Neural progenitor cell (in vitro differentiated cells): ENCODE measurements around the gene TEKT3. TPM values are rescaled to one million over a fixed set of nuclear protein-coding genes. Genes with fewer than 3 reads are reported as not detected.

Source experiments
- DNase-seq: peaks from one replicate; pipeline ENCODE4 v3.0.0-alpha.2; 2016; ENCODE audit warnings: low spot score
- H2AFZ ChIP-seq: fragments of 200-600 bp; sonication (generic); replicated peaks from 2 replicates; pipeline ENCODE4 v1.6.1; 2016; ENCODE audit warnings: antibody characterized with exemption
- H3F3A ChIP-seq: fragments of 200-600 bp; sonication (generic); 2 replicates; pipeline ENCODE4 v1.6.1; 2016; ENCODE audit warnings: antibody characterized with exemption, low read depth
- H3K27ac ChIP-seq: fragments of 200-600 bp; sonication (generic); 2 replicates; pipeline ENCODE4 v1.5.1; 2016; ENCODE audit warnings: mild to moderate bottlenecking
- H3K27me3 ChIP-seq: fragments of 200-600 bp; sonication (generic); 2 replicates; pipeline ENCODE4 v1.6.1; 2016; ENCODE audit warnings: mild to moderate bottlenecking, moderate library complexity
- H3K36me3 ChIP-seq: fragments of 200-600 bp; sonication (generic); 2 replicates; pipeline ENCODE4 v1.5.1; 2016
- H3K4me1 ChIP-seq: fragments of 200-600 bp; sonication (generic); 2 replicates; pipeline ENCODE4 v1.6.1; 2016; ENCODE audit warnings: mixed run types
- H3K4me2 ChIP-seq: fragments of 200-600 bp; sonication (generic); 2 replicates; pipeline ENCODE4 v1.6.1; 2016
- H3K4me3 ChIP-seq: fragments of 200-600 bp; sonication (generic); 2 replicates; pipeline ENCODE4 v1.5.1; 2016
- H3K79me2 ChIP-seq: fragments of 200-600 bp; sonication (generic); 2 replicates; pipeline ENCODE4 v1.6.1; 2016; ENCODE audit warnings: low read depth
- H3K9ac ChIP-seq: fragments of 200-600 bp; sonication (generic); 2 replicates; pipeline ENCODE4 v1.6.1; 2016
- H3K9me3 ChIP-seq: fragments of 200-600 bp; sonication (generic); 2 replicates; pipeline ENCODE4 v1.5.1; 2016; ENCODE audit warnings: low read depth
- H4K20me1 ChIP-seq: fragments of 200-600 bp; sonication (generic); 2 replicates; pipeline ENCODE4 v1.6.1; 2016; ENCODE audit warnings: low read depth
- H3K27ac Mint-ChIP-seq: 3 replicates; pipeline ENCODE4 v1.8.0; 2021; ENCODE audit warnings: mixed read lengths
- H3K27me3 Mint-ChIP-seq: 2 replicates; pipeline ENCODE4 v1.8.0; 2022; ENCODE audit warnings: low read depth, mild to moderate bottlenecking, inconsistent platforms, moderate library complexity, mixed read lengths; ENCODE audit not compliant: insufficient read depth
- H3K36me3 Mint-ChIP-seq: 3 replicates; pipeline ENCODE4 v1.8.0; 2021; ENCODE audit warnings: mixed read lengths
- H3K4me1 Mint-ChIP-seq: 3 replicates; pipeline ENCODE4 v1.8.0; 2021; ENCODE audit warnings: mixed read lengths
- H3K4me3 Mint-ChIP-seq: 3 replicates; pipeline ENCODE4 v1.8.0; 2021; ENCODE audit warnings: mild to moderate bottlenecking, moderate library complexity, mixed read lengths
- H3K9me3 Mint-ChIP-seq: 3 replicates; pipeline ENCODE4 v1.8.0; 2020; ENCODE audit warnings: mixed read lengths
- CTCF ChIP-seq: fragments of 200-600 bp; sonication (generic); IDR thresholded peaks from 2 replicates; pipeline ENCODE4 v1.5.1; 2017; ENCODE audit warnings: antibody characterized with exemption, mild to moderate bottlenecking
- EZH2 ChIP-seq: fragments of 200-600 bp; sonication (generic); IDR thresholded peaks from 2 replicates; pipeline ENCODE4 v1.6.1; 2017; ENCODE audit warnings: antibody characterized with exemption, mild to moderate bottlenecking, moderate library complexity
- EZH2phosphoT487 ChIP-seq: fragments of 200-600 bp; sonication (generic); IDR thresholded peaks from 2 replicates; pipeline ENCODE4 v1.6.1; 2017; ENCODE audit warnings: antibody characterized with exemption
- total RNA-seq: library from RNA; depleted of rRNA; stranded (reverse); fragments of >200 nt; gene quantifications from 2 replicates; pipeline ENCODE4 v1.2.3, GENCODE V29; 2015; ENCODE audit warnings: low replicate concordance

TEKT3 gene
- total RNA-seq, 1 donor from 2014 or later: 0.97 TPM

GRCh38 chr17:15377616-15378015 lies 36.2 kb upstream of the TEKT3 start:
- H4K20me1 ChIP-seq: no peaks in the 10 kb centered on the region
- DNase-seq: peak; percentile 47
- no peak overlapping the region for H3K27ac ChIP-seq
- no peaks in the 10 kb centered on the region for H3K79me2 ChIP-seq
- no peak overlapping the region for H3K4me3 ChIP-seq
- no peak overlapping the region for H3K9ac ChIP-seq
- no peaks in the 10 kb centered on the region for H3K4me1 ChIP-seq
- H3K4me2 ChIP-seq: peak overlapping the region; percentile 3
- no peaks in the 10 kb centered on the region for H3K9me3 ChIP-seq
- H3K27ac Mint-ChIP-seq: peak overlapping the region; percentile 75
- peaks cover 14% of the 10 kb centered on the region for H3K4me1 Mint-ChIP-seq
- peak overlapping the region; percentile 51 for H3K4me3 Mint-ChIP-seq
- peak overlapping the region; percentile 18 for H2AFZ ChIP-seq
- no peaks in the 10 kb centered on the region for H3K27me3 Mint-ChIP-seq
- H3K27me3 ChIP-seq: no peaks in the 10 kb centered on the region
- no peaks in the 10 kb centered on the region for H3F3A ChIP-seq
- peaks cover 3% of the 10 kb centered on the region for H3K9me3 Mint-ChIP-seq
- H3K36me3 Mint-ChIP-seq: no peaks in the 10 kb centered on the region
- no peaks in the 10 kb centered on the region for H3K36me3 ChIP-seq
- TF ChIP-seq EZH2: no peak
- no peak for TF ChIP-seq CTCF
- TF ChIP-seq EZH2phosphoT487: no peak

GRCh38 chr17:15377200-15377599 lies 35.8 kb upstream of the TEKT3 start:
- Histone ChIP-seq H3K4me3 (no peak overlapping the region), H3K9ac (no peak overlapping the region), H3K79me2 (no peaks in the 10 kb centered on the region), H2AFZ (peak overlapping the region; percentile 18), H3K27ac (no peak overlapping the region), H3K27me3 (no peaks in the 10 kb centered on the region), H4K20me1 (no peaks in the 10 kb centered on the region), H3K36me3 (no peaks in the 10 kb centered on the region), H3F3A (no peaks in the 10 kb centered on the region), H3K4me2 (peak overlapping the region; percentile 3), H3K9me3 (no peaks in the 10 kb centered on the region), H3K4me1 (no peaks in the 10 kb centered on the region)
- no peak for DNase-seq
- H3K4me3 Mint-ChIP-seq: peak overlapping the region; percentile 51
- H3K4me1 Mint-ChIP-seq: peaks cover 14% of the 10 kb centered on the region
- H3K36me3 Mint-ChIP-seq: no peaks in the 10 kb centered on the region
- no peaks in the 10 kb centered on the region for H3K27me3 Mint-ChIP-seq
- H3K9me3 Mint-ChIP-seq: peaks cover 3% of the 10 kb centered on the region
- peak overlapping the region; percentile 75 for H3K27ac Mint-ChIP-seq
- TF ChIP-seq EZH2 (no peak), CTCF (no peak), EZH2phosphoT487 (no peak)

GRCh38 chr17:15371376-15372130 lies 30.2 kb upstream of the TEKT3 start:
- Histone ChIP-seq H3K9me3 (no peaks in the 10 kb centered on the region), H3K27me3 (no peaks in the 10 kb centered on the region)
- TF ChIP-seq EZH2phosphoT487 (no peak), CTCF (no peak), EZH2 (no peak)

More at GRCh38 chr17:15371376-15372130, 30.2 kb upstream of the TEKT3 start:
- peaks cover 7% of the 10 kb centered on the region for H3K4me1 ChIP-seq
- H3K4me2 ChIP-seq: no peak overlapping the region
- H3F3A ChIP-seq: no peaks in the 10 kb centered on the region
- DNase-seq: no peak
- Mint-ChIP-seq H3K36me3 (no peaks in the 10 kb centered on the region), H3K27me3 (no peaks in the 10 kb centered on the region), H3K9me3 (no peaks in the 10 kb centered on the region), H3K4me1 (no peaks in the 10 kb centered on the region), H3K27ac (no peak overlapping the region), H3K4me3 (no peak overlapping the region)
- H2AFZ ChIP-seq: no peak overlapping the region
- no peaks in the 10 kb centered on the region for H4K20me1 ChIP-seq
- no peak overlapping the region for H3K9ac ChIP-seq
- H3K27ac ChIP-seq: no peak overlapping the region
- H3K36me3 ChIP-seq: no peaks in the 10 kb centered on the region
- H3K79me2 ChIP-seq: no peaks in the 10 kb centered on the region
- no peak overlapping the region for H3K4me3 ChIP-seq
